Activated CD4-positive, alpha-beta T cell treated with anti-CD3 and anti-CD28 coated beads, Interleukin-2, amount 50 U/mL, for 4 hours (primary cell): ENCODE measurements around the gene ARID4B.
"Not testable (repeated sequence)": the region's sequence is repeated elsewhere in the genome, so short reads cannot be mapped to it uniquely, and the experiment has no call there.

ENCODE experiments used
- DNase-seq, 2 experiments: peaks; one replicate each; pipeline ENCODE4 v3.0.0-alpha.2; 2020

ARID4B gene

DNA sequence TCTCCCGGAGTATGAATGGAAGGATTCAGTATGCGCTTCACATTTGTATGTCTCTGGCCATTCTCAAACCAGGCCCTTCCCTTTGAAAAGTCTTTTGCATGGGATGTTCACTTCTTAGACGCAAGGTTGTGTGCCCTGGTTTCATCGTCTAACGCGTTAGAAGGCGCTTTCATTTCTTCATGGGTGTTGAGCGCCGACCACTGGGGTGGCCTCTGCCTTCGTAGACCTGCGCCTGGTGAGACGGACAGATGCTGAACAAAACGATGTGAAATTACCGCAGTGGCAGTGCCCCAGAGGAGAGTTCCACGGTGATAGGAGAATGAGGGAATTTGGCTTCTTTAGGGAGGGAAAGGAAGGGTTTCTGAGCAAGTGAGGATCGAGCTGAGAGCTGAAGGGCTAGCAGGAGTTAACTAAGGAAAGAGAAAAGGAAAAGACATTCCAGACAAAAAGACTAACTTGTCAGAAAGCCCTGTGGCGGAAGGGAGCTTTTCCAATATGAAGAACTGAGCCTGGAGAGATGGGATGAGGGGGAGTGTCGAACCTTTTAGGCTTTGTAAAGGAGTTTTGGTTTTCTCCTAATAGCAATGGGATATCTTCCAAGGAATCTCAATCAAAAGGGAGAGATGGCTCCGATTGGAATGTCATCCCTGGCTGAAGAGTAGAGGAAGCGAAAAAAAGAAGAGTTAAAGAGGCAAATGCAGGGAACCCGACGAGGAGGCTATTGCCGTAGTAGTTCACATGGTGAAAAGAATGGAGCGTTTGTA is 1.3 kb upstream of the ARID4B start:
- DNase-seq, result peak; percentile 20 to 39

- peak; percentile 99 for DNase-seq
Observed at GRCh38 chr1:235328271-235329138, 526 bp upstream of the ARID4B start, which contains the start of gene GGPS1. GGPS1 (plus strand) TSS chr1:235328570; CDS start chr1:235335265, 6,695 bp downstream.

- peak; percentile 55 to 59 for DNase-seq
Observed at GRCh38 chr1:235326719-235327558, 1.0 kb downstream of the ARID4B start.

DNA sequence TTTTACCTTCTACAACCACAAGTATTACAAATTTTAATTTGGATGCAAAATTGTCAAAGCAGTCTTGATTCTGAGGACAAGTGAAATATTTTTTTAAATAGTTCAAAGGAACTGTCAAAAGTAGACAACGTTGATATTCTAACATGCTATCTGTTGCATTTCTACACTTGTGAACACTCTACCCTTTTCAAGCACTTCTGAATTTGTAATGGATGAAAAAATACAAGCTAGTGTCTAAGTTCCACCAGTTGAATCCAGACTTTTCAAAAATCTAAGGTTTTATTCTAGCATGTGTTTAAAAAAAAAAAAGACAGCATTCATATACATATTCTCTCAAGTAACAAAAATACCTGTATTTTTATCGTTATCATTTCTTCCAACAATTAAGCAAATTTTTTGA is 2.1 kb downstream of the ARID4B start:
- no peak for DNase-seq

DNA sequence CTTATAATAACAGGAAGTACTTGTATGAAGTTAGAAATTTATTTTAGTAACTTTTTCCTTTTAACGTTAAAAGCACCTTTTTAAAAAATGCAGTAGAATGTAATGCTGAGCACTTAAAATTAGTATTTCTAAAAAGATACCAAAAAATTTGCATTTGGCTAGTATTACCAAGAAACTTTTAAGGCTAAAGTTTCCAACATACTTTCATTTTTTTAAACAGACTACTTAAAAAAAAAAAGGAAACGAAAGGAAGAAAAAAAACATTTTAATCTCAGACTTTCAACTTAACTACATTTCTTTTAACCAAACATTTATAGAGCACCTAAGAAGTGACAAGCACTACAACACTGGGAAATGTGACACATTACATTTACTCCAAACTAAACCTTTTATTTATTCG is 2.8 kb downstream of the ARID4B start:
- DNase-seq, result no peak

DNA sequence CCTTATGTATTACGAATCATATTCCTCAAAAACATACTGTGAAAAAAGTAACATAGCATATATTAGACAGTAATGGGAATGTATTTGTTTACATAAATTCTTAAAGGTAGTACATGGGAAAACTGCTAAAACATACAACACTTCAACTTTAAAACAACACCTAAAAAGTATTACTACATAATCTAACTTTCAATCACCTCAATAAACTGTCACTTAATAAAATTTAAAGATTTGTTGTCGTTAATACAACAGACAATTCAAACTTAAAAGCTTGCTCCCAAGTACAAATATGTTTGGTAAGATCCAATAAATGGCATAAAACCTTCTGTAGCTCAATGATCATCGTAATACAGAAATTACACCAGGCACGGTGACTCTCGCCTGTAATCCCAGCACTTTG is 3.7 kb downstream of the ARID4B start:
- DNase-seq, result no peak

GRCh38 chr1:235320521-235321179 is 7.3 kb downstream of the ARID4B start:
- no peak for DNase-seq

DNA sequence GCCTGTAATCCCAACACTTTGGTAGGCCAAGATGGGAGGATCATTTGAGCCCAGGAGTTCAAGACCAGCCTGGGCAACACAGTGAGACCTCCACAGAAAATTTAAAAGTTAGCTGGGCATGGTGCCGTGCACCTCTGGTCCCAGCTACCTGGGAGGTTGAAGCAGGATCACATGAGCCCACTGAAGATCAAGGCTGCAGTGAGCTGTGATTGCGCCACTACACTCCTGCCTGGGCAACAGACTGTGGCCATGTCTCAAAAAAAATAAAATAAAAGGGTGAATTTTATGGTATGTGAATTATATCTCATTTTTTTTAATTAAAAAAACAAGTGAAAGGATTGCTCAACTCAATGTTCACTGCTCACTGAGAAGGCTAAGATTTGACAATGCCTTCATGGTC is 8.7 kb downstream of the ARID4B start:
- DNase-seq, result no peak

GRCh38 chr1:235317168-235317567 is 10.8 kb downstream of the ARID4B start:
- DNase-seq, result no peak

DNA sequence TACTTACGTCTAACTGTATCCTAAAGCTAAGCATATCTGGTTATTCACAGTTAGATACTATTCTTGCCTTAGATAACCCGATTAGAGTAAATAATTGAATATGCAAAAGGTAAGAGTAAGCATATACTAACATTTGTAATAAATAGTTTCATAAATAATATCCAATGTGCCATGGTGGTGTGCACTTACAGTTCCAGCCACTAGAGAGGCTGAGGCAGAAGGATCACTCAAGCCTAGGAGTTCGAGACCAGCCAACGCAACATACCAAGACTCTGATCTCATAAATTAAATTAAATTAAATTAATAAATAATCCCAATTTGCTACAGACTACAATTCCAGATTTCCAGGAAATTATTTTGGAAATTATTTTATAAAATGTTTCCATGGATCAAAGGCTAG is 12.2 kb downstream of the ARID4B start:
- DNase-seq, result no peak

DNA sequence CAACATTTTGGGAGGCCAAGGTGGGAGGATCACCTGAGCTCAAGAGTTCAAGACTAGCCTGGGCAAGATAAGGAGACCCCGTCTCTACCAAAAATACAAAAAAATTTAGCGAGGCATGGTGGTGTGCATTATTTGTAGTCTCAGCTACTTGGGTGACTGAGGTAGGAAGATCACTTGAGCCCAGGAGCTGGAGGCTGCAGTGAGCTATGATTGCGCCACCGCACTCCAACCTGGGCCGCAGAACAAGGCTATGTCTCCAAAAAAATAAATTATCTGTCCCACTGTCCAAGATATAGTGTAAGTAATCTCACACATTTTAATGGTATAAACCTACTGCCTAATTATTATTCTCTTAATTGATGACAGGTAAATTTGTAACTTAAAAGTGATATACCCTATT is 12.8 kb downstream of the ARID4B start:
- no peak for DNase-seq

DNA sequence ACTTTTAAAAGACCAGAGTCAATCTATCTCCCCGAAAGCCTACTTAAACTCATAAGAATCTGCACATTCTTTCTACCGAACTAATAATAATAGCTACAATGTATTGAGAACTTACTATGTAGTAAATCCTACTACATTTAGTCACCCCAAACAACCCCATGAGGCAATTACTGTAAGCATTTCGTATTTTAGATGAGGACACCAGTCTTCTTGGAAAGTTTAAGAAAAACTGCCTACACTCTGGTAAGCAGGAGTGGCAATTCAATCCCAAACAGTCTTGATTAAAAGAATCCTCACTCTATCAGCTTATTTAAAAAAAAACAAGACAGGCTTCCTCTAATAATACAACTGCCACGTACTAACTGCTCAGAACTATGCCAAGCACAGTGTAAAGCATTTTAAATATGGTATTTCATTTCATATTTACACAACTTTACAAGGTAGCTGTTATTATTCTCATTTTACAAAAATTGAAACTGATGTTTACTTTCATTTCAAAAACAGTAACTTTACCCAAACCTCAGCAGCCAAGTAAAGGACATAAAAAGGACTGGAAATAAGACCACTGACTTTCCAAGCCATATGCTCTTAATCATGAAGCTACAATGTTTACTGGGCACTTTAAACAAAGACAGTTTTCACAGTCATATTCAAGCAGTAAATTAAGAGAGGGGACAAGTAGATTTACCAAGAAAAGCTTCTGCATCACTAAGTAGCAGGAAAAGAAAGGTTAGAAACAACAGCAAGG is 13.9 kb downstream of the ARID4B start:
- no peak for DNase-seq

- DNase-seq, result no peak
Observed at GRCh38 chr1:235313262-235313661, 14.7 kb downstream of the ARID4B start.

DNA sequence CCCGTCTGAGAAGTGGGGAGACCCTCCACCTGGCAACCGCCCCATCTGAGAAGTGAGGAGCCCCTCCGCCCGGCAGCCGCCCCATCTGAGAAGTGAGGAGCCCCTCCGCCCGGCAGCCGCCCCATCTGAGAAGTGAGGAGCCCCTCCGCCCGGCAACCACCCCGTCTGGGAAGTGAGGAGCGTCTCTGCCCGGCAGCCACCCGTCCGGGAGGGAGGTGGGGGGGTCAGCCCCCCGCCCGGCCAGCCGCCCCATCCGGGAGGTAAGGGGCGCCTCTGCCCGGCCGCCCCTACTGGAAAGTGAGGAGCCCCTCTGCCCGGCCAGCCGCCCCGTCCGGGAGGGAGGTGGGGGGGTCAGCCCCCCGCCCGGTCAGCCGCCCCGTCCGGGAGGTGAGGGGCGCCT is 18.8 kb downstream of the ARID4B start:
- DNase-seq, result not testable (repeated sequence)

GRCh38 chr1:235307158-235308124 is 20.5 kb downstream of the ARID4B start:
- no peak for DNase-seq

- DNase-seq, result no peak
Observed at GRCh38 chr1:235304549-235305451, 23.2 kb downstream of the ARID4B start.

DNA sequence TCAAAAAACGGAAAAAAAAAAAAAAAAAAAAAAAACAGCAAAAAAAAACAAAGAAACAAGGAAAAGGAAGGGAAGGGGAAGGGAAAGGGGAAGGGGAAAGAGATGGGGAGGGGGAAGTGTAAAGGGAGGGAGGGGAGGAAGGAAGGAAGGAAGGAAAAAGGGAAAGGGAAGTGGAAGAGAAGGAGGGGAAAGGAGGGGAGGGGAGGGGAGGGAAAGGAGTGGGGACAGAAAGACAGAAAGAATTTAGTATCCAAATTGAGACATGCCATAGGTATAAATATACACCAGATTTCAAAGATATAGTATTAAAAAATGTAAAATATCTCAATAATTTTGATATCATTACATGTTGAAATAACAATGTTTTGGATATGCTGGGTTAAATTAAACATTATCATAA is 25.8 kb downstream of the ARID4B start:
- DNase-seq, result no peak

- DNase-seq, result no peak
Observed at GRCh38 chr1:235299169-235299858, 28.7 kb downstream of the ARID4B start.

DNA sequence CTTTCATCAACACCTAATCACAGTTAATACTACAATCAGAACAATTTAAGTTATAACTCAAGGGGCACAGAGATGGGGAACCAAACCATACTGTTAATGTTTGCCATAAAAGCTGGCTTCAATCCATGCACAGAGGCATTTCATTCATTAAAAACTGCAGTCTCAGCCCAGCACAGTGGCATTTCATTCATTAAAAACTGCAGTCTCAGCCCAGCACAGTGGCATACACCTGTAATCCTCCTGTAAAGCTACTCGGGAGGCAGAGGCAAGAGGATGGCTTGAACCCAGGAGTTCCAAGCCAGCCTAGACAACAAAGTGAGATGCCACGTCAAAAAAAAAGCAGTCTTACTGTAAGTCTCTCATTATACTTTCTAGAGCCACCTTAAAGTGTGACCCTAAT is 29.2 kb downstream of the ARID4B start:
- no peak for DNase-seq
